ENCODE measurements around the gene UBC. TPM values are rescaled to one million over a fixed set of nuclear protein-coding genes. Genes with fewer than 3 reads are reported as not detected.
A peak's percentile ranks its signal among the peaks of the same experiment; 100 is the strongest.

The UBC gene
- total RNA-seq, 1 experiment from 2014 or later: 503 TPM

DNA sequence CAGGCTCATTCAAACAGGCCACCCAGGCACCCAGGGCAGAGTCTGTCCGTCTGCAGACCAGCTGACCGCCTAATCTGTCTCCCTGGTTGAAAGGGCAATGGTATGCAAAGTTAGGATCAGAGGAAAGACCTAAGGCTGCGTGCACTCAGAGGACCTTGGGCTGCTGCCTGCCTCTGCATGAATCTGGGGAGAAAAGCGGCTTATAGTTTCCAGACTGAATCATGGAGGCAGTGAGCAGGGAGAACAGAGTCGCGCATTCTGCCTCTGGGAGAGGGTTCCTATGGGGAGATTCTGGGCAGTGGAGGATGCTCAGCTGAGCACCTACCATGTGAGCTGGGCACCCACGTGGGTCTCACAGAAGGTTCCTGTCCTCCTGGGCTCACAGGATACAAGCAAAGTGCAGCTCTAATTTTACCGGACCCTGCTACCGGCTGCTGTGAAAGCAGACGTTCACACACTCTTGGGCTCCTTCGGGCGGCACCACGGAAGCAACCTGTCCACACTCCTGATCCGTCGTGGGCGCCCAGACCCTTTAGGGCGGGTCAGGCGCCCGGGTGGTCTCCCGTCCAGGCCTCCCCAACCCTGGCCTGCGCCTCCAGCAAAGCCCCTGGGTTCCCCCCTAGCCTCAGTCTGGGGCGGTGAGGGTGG is 51.6 kb downstream of the UBC start:
- Histone ChIP-seq H3K36me3 (no peaks in the 10 kb centered on the region; the same call in 1 of the 2 replicates), H3K4me3 (peak overlapping the region; percentile 97), H3K4me1 (peaks cover 6% of the 10 kb centered on the region), H3K9me3 (replicated peaks) (no peaks in the 10 kb centered on the region), H3K27me3 (no peaks in the 10 kb centered on the region), H3K27ac (peak overlapping the region; percentile 70)
- peak; percentile 45 to 57 for DNase-seq

DNA sequence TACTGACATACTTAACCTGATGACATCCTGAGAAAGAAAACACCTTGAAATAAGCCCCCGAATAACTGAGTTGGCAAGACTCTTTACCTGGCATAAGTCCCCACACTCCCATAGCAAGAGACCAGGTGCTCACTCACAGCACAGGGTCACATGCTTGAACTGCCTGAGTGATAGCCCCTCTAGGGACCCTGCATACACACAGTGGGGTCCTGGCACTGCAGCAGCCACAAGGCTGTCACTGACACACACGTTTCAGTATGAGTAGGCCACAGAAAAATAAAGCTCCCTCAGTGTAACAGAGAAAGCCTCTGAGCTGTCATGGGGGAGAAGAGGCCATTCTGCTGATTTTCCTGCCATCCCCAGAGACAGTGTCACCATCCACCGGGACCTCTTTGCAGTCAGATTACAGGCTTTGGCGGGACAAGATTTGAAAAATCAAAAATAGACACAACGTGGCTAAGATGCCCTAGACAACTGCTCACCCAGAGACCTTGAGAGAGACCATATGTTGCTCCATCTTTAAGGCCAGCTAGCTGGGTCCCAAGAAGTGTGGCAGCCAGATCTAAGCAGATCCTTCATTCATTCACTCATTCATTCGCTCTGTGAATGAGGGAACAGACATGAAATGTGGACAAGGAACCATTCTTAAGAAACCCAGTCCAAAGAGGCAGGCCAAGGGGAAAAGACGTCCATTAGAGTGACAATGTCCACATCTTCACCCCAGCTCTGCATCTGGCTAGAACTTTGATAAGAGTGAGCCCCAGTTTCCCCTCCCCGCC is 52.4 kb downstream of the UBC start:
- peak overlapping the region; percentile 97 for H3K4me3 ChIP-seq
- H3K27me3 ChIP-seq: no peaks in the 10 kb centered on the region
- DNase-seq: no peak
- no peaks in the 10 kb centered on the region for H3K9me3 ChIP-seq (replicated peaks)
- peaks cover 6% of the 10 kb centered on the region for H3K4me1 ChIP-seq
- H3K27ac ChIP-seq: no peak overlapping the region
- no peaks in the 10 kb centered on the region; the same call in 1 of the 2 replicates for H3K36me3 ChIP-seq

Other genes starting within 250 kb of the UBC start
- 36.1 TPM in 2 replicates for gene SCARB1, start 50.8 kb downstream of the UBC start, total RNA-seq (2014; rRNA removed; shearing (Covaris generic))
- 25.3 and 25.5 TPM in 2 replicates for gene DHX37, start 74.5 kb upstream of the UBC start, total RNA-seq (2014; rRNA removed; shearing (Covaris generic))
- 20.7 and 21.9 TPM in 2 replicates for gene BRI3BP, start 79.0 kb upstream of the UBC start, total RNA-seq (2014; rRNA removed; shearing (Covaris generic))
- 29.2 and 31.9 TPM in 2 replicates for gene AACS, start 150.8 kb upstream of the UBC start, total RNA-seq (2014; rRNA removed; shearing (Covaris generic))